Stomach (tissue), 4 donors: ENCODE results near the gene GADL1.

ENCODE experiments used
- POLR2A ChIP-seq, 4 donors: fragments of 450-650 bp; IDR thresholded peaks; one replicate each; pipeline ENCODE4 v1.6.1; 2016; ENCODE audit warnings: antibody characterized with exemption in 4 of 4, control low read depth in 2 of 4, mild to moderate bottlenecking in 1 of 4, moderate library complexity in 1 of 4
- POLR2AphosphoS5 ChIP-seq, 3 donors: sonication (generic); formaldehyde crosslinking; IDR thresholded peaks; one replicate each; pipeline ENCODE4 v1.6.1; 2016; ENCODE audit warnings: antibody characterized with exemption in 3 of 3
- TF ChIP-seq, protein P1 (sequence below), 7 experiments: fragments of 450-650 bp in 4 of 7; fragments of 200-600 bp in 3 of 7; sonication (generic) in 3 of 7; IDR thresholded peaks; one replicate each; pipeline ENCODE4 v1.5.1; 2016 to 2019; ENCODE audit warnings: antibody characterized with exemption in 7 of 7, control low read depth in 2 of 7, mild to moderate bottlenecking in 1 of 7

DNA sequence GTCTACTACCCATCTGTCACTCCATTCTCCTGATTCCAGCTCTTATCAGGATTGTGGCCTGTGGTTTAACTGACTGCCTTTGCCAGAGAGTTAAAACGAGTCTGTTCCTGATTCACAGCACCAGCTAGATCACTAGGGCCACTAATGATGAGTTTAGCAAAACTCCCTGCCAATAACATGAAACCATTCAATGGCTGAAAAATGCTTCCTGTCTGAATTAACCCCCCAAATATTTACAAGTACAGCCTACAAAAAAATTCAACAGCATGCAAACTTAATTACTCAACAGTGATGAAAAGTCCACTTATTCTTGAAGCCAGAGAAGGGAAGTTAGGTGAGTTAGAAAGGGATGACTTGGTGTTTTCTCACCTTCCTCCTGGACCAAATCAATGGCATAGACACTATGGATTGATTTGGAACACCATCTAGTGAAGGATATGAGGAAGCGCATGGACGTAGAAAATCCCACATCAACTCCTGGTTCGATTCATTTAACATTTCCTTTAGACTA, 146.6 kb downstream of the GADL1 start:
- TF ChIP-seq, protein P1, sequence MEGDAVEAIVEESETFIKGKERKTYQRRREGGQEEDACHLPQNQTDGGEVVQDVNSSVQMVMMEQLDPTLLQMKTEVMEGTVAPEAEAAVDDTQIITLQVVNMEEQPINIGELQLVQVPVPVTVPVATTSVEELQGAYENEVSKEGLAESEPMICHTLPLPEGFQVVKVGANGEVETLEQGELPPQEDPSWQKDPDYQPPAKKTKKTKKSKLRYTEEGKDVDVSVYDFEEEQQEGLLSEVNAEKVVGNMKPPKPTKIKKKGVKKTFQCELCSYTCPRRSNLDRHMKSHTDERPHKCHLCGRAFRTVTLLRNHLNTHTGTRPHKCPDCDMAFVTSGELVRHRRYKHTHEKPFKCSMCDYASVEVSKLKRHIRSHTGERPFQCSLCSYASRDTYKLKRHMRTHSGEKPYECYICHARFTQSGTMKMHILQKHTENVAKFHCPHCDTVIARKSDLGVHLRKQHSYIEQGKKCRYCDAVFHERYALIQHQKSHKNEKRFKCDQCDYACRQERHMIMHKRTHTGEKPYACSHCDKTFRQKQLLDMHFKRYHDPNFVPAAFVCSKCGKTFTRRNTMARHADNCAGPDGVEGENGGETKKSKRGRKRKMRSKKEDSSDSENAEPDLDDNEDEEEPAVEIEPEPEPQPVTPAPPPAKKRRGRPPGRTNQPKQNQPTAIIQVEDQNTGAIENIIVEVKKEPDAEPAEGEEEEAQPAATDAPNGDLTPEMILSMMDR (IDR thresholded peaks at IDR 0.05) = peak in 4 of 7 experiments; percentile 26 to 52 (median 42)
- TF ChIP-seq POLR2A (IDR thresholded peaks at IDR 0.05) (no peak), POLR2AphosphoS5 (IDR thresholded peaks at IDR 0.05) (no peak)
